Amniotic stem cell (primary cell): ENCODE measurements around the gene VPS45.

Experiments
- DNase-seq: peaks from one replicate; lab custom pipeline; 2025; lab: John Stamatoyannopoulos, UW

The VPS45 gene

GRCh38 chr1:150073516-150073915, 5.9 kb downstream of the VPS45 start:
- no peak for DNase-seq

GRCh38 chr1:150076066-150076465, 8.5 kb downstream of the VPS45 start:
- DNase-seq: no peak

- no peak for DNase-seq
Observed at GRCh38 chr1:150076985-150077384, 9.4 kb downstream of the VPS45 start.

- DNase-seq: no peak
Observed at GRCh38 chr1:150080784-150081183, 13.2 kb downstream of the VPS45 start.

GRCh38 chr1:150082494-150082893, 14.9 kb downstream of the VPS45 start:
- no peak for DNase-seq

GRCh38 chr1:150083907-150084306, 16.3 kb downstream of the VPS45 start:
- DNase-seq: no peak

- no peak for DNase-seq
Observed at GRCh38 chr1:150085406-150085805, 17.8 kb downstream of the VPS45 start.

GRCh38 chr1:150087415-150087814, 19.8 kb downstream of the VPS45 start:
- DNase-seq: no peak

GRCh38 chr1:150089846-150090520, 22.4 kb downstream of the VPS45 start:
- DNase-seq: no peak

GRCh38 chr1:150092180-150092791, 24.7 kb downstream of the VPS45 start:
- no peak for DNase-seq

- DNase-seq: no peak
Observed at GRCh38 chr1:150093805-150094204, 26.2 kb downstream of the VPS45 start.

GRCh38 chr1:150094734-150095265, 27.2 kb downstream of the VPS45 start:
- no peak for DNase-seq

GRCh38 chr1:150102986-150103385, 35.4 kb downstream of the VPS45 start:
- no peak for DNase-seq

- DNase-seq: no peak
Observed at GRCh38 chr1:150106341-150106740, 38.8 kb downstream of the VPS45 start.

GRCh38 chr1:150109586-150109985, 42.0 kb downstream of the VPS45 start:
- no peak for DNase-seq

GRCh38 chr1:150110116-150110515, 42.5 kb downstream of the VPS45 start:
- no peak for DNase-seq

- DNase-seq: no peak
Observed at GRCh38 chr1:150111670-150112069, 44.1 kb downstream of the VPS45 start.

GRCh38 chr1:150115121-150115520, 47.5 kb downstream of the VPS45 start:
- DNase-seq: no peak

GRCh38 chr1:150118716-150119115, 51.1 kb downstream of the VPS45 start:
- no peak for DNase-seq

GRCh38 chr1:150121236-150121862, 53.8 kb downstream of the VPS45 start:
- DNase-seq: no peak

GRCh38 chr1:150126811-150127210, 59.2 kb downstream of the VPS45 start:
- DNase-seq: no peak

- no peak for DNase-seq
Observed at GRCh38 chr1:150127464-150127863, 59.9 kb downstream of the VPS45 start.

GRCh38 chr1:150127868-150128267, 60.3 kb downstream of the VPS45 start:
- no peak for DNase-seq
